CD14-positive monocyte (primary cell): ENCODE measurements around the gene PLEKHG2. TPM values are rescaled to one million over a fixed set of nuclear protein-coding genes. Genes with fewer than 3 reads are reported as not detected.
A peak's percentile ranks its signal among the peaks of the same experiment; 100 is the strongest.

Source experiments
- DNase-seq, 3 donors: peaks; one replicate each; pipeline ENCODE4 v3.0.0-alpha.2; 2011 to 2022
- H2AFZ ChIP-seq: 2 replicates; pipeline ENCODE4 v1.6.0; 2012; ENCODE audit warnings: mild to moderate bottlenecking, low read depth, low read length, inconsistent platforms; ENCODE audit not compliant: insufficient read depth, poor library complexity, severe bottlenecking
- H3K27ac ChIP-seq, 2 donors: 1 replicate in 1 of 2; 2 replicates in 1 of 2; pipeline ENCODE4 v1.5.1; 2012 to 2013; ENCODE audit warnings: low read length in 2 of 2, control low read depth in 1 of 2, inconsistent platforms in 1 of 2, low read depth in 1 of 2, mild to moderate bottlenecking in 1 of 2
- H3K27me3 ChIP-seq, 2 donors: one replicate each; pipeline versions ENCODE4 v1.6.0 to v1.6.1; 2011 to 2013; ENCODE audit warnings: low read length in 2 of 2; ENCODE audit not compliant: control insufficient read depth in 2 of 2, insufficient read depth in 2 of 2
- H3K36me3 ChIP-seq, 2 donors: replicated peaks in 1 of 2; 1 replicate in 1 of 2; 2 replicates in 1 of 2; pipeline versions ENCODE4 v1.5.1 to v1.6.1; 2012 to 2013; ENCODE audit warnings: low read length in 2 of 2, control low read depth in 1 of 2, inconsistent platforms in 1 of 2, mild to moderate bottlenecking in 1 of 2; ENCODE audit not compliant: insufficient read depth in 2 of 2, control insufficient read depth in 1 of 2
- H3K4me1 ChIP-seq, 2 donors: 1 replicate in 1 of 2; 2 replicates in 1 of 2; pipeline versions ENCODE4 v1.5.1 to v1.6.1; 2012 to 2013; ENCODE audit warnings: low read length in 2 of 2, control low read depth in 1 of 2, inconsistent platforms in 1 of 2, mild to moderate bottlenecking in 1 of 2, moderate library complexity in 1 of 2; ENCODE audit not compliant: insufficient read depth in 2 of 2, control insufficient read depth in 1 of 2
- H3K4me2 ChIP-seq: replicated peaks from 2 replicates; pipeline ENCODE3; 2012; ENCODE audit warnings: low read length, moderate library complexity, mild to moderate bottlenecking; ENCODE audit not compliant: poor library complexity, severe bottlenecking; ENCODE audit errors: extremely low read depth
- H3K4me3 ChIP-seq, 3 experiments: fragments of 200-600 bp in 1 of 3; sonication (generic) in 1 of 3; replicated peaks in 1 of 3; 1 replicate in 2 of 3; 2 replicates in 1 of 3; pipeline ENCODE4 v1.5.1; 2011 to 2013; ENCODE audit warnings: low read length in 3 of 3, mild to moderate bottlenecking in 3 of 3, control low read depth in 2 of 3, low read depth in 2 of 3, inconsistent platforms in 1 of 3, moderate library complexity in 1 of 3
- H3K79me2 ChIP-seq: 2 replicates; pipeline ENCODE4 v1.6.0; 2012; ENCODE audit warnings: mild to moderate bottlenecking, control low read depth, inconsistent platforms, low read length, moderate library complexity; ENCODE audit not compliant: insufficient read depth
- H3K9ac ChIP-seq: 2 replicates; pipeline ENCODE4 v1.6.0; 2017; ENCODE audit warnings: low read length, mild to moderate bottlenecking; ENCODE audit not compliant: insufficient read depth, poor library complexity, severe bottlenecking
- H3K9me3 ChIP-seq, 2 donors: replicated peaks in 1 of 2; 1 replicate in 1 of 2; 2 replicates in 1 of 2; pipeline versions ENCODE4 v1.5.1 to v1.6.1; 2012 to 2013; ENCODE audit warnings: low read length in 2 of 2, control low read depth in 1 of 2; ENCODE audit not compliant: control insufficient read depth in 1 of 2, insufficient read depth in 1 of 2
- H4K20me1 ChIP-seq: 2 replicates; pipeline ENCODE4 v1.6.0; 2012; ENCODE audit warnings: mild to moderate bottlenecking, low read length, control low read depth, moderate library complexity; ENCODE audit not compliant: insufficient read depth
- H3K27ac Mint-ChIP-seq, 7 donors: one replicate each; pipeline ENCODE4 v1.8.0; 2020; ENCODE audit warnings: mild to moderate bottlenecking in 7 of 7, mixed read lengths in 7 of 7, moderate library complexity in 6 of 7, inconsistent platforms in 2 of 7
- H3K27me3 Mint-ChIP-seq, 3 donors: one replicate each; pipeline ENCODE4 v1.8.0; 2021 to 2022; ENCODE audit warnings: low read depth in 3 of 3, mild to moderate bottlenecking in 3 of 3, mixed read lengths in 3 of 3, moderate library complexity in 3 of 3, inconsistent platforms in 1 of 3
- H3K36me3 Mint-ChIP-seq, 2 donors: one replicate each; pipeline ENCODE4 v1.8.0; 2020; ENCODE audit warnings: mixed read lengths in 2 of 2, inconsistent platforms in 1 of 2, mild to moderate bottlenecking in 1 of 2
- H3K4me1 Mint-ChIP-seq: one replicate; pipeline ENCODE4 v1.8.0; 2020; ENCODE audit warnings: mild to moderate bottlenecking, mixed read lengths
- H3K4me3 Mint-ChIP-seq, 2 donors: one replicate each; pipeline ENCODE4 v1.8.0; 2020; ENCODE audit warnings: mild to moderate bottlenecking in 2 of 2, mixed read lengths in 2 of 2, moderate library complexity in 1 of 2
- H3K9me3 Mint-ChIP-seq, 7 donors: one replicate each; pipeline ENCODE4 v1.8.0; 2020 to 2022; ENCODE audit warnings: mixed read lengths in 7 of 7, mild to moderate bottlenecking in 6 of 7, moderate library complexity in 6 of 7, inconsistent platforms in 2 of 7
- CTCF ChIP-seq: fragments of 200-600 bp; IDR thresholded peaks from one replicate; pipeline ENCODE4 v1.8.0; 2022; ENCODE audit warnings: antibody characterized with exemption, mild to moderate bottlenecking
- WGBS: methylation state at CpG from one replicate; pipeline ENCODE4 v1.1.5; 2013; ENCODE audit warnings: missing lambda C conversion rate; ENCODE audit not compliant: insufficient coverage; 5-methylcytosine and 5-hydroxymethylcytosine counted together
- intact Hi-C, 2 donors: fragments of 100-400 bp; cut with micrococcal nuclease; formaldehyde crosslinking; loops; one replicate each; pipeline versions ENCODE4 v1.15.0 to v1.15.1; 2023
- polyA plus RNA-seq, 3 donors: library from polyadenylated mRNA; depleted of rRNA in 1 of 3; unstranded in 2 of 3; stranded (reverse) in 1 of 3; fragments of 300-500 nt in 2 of 3; fragments of >200 nt in 1 of 3; fragmentation: Illumina TruSeq in 2 of 3; gene quantifications; 1 replicate in 2 of 3; 2 replicates in 1 of 3; pipeline ENCODE4 v1.2.3, GENCODE V29; 2012 to 2021

The PLEKHG2 gene
- polyA plus RNA-seq, 3 donors, result 0.73 to 202 (median 1.2) TPM

- H2AFZ ChIP-seq, result no peak overlapping the region
- Mint-ChIP-seq H3K27ac (peak overlapping the region in 1 of 7 donors; percentile 74), H3K9me3 (no peaks in the 10 kb centered on the region), H3K36me3 (peaks cover 86 to 95% of the 10 kb centered on the region in 2 donors), H3K27me3 (no peaks in the 10 kb centered on the region), H3K4me3 (no peak overlapping the region), H3K4me1 (no peaks in the 10 kb centered on the region)
- peaks cover 28% of the 10 kb centered on the region for H4K20me1 ChIP-seq
- no peaks in the 10 kb centered on the region for H3K4me1 ChIP-seq
- intact Hi-C loops, result no loop called here
- no peak overlapping the region for H3K9ac ChIP-seq
- no peak overlapping the region for H3K4me2 ChIP-seq
- no peaks in the 10 kb centered on the region for H3K9me3 ChIP-seq
- no peak overlapping the region for H3K27ac ChIP-seq
- DNase-seq, result no peak
- no peak for TF ChIP-seq CTCF
- H3K36me3 ChIP-seq, result peaks cover 94 to 100% of the 10 kb centered on the region in 2 donors
- WGBS, result 100% methylated on average over 3 of the region's 7 CpGs
- H3K27me3 ChIP-seq, result no peaks in the 10 kb centered on the region
- no peak overlapping the region for H3K4me3 ChIP-seq
- H3K79me2 ChIP-seq, result no peaks in the 10 kb centered on the region
Observed at GRCh38 chr19:39467941-39468340, 55.5 kb downstream of the PLEKHG2 start.

GRCh38 chr19:39469036-39469435, 56.6 kb downstream of the PLEKHG2 start:
- H3K79me2 ChIP-seq, result no peaks in the 10 kb centered on the region
- no peak for DNase-seq
- H3K27me3 ChIP-seq, result no peaks in the 10 kb centered on the region
- no peaks in the 10 kb centered on the region for H3K4me1 ChIP-seq
- peaks cover 87 to 94% of the 10 kb centered on the region in 2 donors for H3K36me3 Mint-ChIP-seq
- H2AFZ ChIP-seq, result no peak overlapping the region
- no peaks in the 10 kb centered on the region for H3K9me3 Mint-ChIP-seq
- peaks cover 96 to 100% of the 10 kb centered on the region in 2 donors for H3K36me3 ChIP-seq
- H3K27me3 Mint-ChIP-seq, result no peaks in the 10 kb centered on the region
- intact Hi-C loops, result no loop called here
- WGBS, result 93% methylated on average over 7 of the region's 11 CpGs
- no peak overlapping the region for H3K4me3 ChIP-seq
- H4K20me1 ChIP-seq, result peaks cover 24% of the 10 kb centered on the region
- H3K4me3 Mint-ChIP-seq, result no peak overlapping the region
- no peak overlapping the region for H3K4me2 ChIP-seq
- H3K9ac ChIP-seq, result no peak overlapping the region
- no peak overlapping the region for H3K27ac ChIP-seq
- no peaks in the 10 kb centered on the region for H3K4me1 Mint-ChIP-seq
- H3K9me3 ChIP-seq, result no peaks in the 10 kb centered on the region
- TF ChIP-seq CTCF, result no peak
- H3K27ac Mint-ChIP-seq, result peak overlapping the region in 1 of 7 donors; percentile 34
